ENCODE data around the gene MCF2L.
"Not testable (repeated sequence)": the region's sequence is repeated elsewhere in the genome, so short reads cannot be mapped to it uniquely, and the experiment has no call there.

MCF2L gene

DNA sequence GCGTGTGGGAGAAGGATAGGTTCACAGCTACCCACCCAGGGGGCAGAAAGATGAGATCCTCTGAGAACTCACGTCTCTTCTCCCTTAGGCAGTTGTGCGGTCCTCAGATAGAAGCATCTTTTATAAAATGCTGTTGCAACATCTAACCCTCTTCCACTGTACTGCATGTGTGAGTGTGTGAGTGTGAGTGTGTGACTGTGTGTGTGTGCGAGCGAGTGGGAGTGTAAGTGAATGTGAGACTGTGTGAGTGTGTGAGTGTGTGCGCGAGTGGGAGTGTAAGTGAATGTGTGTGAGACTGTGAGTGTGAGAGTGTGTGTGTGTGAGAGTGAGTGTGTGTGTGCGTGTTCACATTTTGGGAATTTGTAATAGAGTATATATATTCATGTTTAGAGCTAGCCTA, 81.0 kb downstream of the MCF2L start:
- no peak for DNase-seq (ENCODE audit: low read depth)

DNA sequence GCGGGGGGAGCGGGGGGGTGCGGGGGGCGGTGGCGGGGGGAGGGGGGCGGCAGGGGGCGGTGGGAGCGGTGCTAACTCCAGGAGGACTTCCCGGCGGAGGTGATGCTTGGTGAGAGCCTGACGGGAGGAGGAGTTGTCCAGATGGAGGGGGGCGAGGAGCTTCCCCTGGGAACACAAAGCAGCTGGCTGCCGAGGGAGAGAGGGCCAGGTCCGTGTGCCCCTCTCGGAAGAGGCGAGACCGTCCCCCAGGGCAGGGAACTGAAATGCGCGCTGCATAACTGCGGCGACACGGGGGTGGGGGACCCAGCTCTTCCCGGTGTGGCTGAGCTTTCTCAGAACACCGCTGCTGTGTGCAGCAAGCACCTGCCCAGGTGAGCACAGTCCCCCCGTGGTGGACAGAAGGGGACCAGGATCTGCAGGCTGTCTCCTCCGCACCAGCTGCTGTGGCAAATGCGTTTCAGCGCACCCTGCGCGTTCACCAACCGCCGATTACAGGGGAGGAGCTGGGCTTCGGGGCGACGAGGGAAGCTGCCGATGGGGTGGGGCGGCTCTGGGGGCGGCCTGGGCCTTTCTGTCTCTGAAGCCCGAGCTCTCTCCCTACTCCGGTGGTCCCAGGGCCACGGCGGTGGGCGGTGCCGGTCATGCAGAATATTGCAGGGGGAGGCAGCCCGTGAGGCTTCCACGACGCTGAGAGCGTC, 81.9 kb downstream of the MCF2L start:
- DNase-seq (ENCODE audit: low read depth), result no peak

DNA sequence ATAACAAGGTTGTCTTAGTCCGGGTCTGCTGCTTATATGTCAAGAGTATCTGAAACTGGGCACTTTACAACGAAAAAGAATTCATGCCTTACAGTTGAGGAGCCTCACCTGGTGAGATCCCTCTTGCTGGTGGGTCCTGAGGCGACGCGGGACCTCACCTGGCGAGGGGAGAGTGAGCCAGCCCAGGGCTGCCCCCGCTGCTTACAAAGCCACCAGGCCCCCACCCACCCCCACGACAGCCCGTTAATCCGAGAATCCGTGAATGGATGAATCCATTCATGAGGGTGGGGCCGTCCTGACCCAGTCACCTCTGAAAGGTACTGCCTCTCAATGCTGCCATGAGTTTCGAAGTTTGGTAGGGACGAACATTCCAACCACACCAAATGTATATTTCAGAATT, 82.6 kb downstream of the MCF2L start:
- DNase-seq (ENCODE audit: low read depth), result no peak

DNA sequence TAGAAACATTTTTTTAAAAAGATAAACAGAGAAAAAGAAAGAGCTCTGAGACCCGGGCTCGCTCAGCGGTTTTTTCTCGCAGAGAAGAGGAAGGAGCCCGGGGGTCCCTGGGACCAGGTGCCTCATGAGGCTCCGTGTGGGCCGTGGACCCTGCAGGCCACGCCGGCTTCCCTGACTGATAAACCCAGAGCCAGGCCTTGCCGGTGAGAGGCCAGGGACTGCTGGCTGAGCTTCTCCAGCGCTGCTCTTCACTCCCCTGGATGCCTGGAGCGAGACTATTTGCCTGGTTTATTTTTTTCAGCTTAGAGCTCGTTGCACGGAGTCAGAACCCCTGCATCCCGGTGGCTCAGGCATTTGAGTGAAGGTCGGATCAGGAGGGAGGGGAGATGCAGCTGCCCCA, 83.2 kb downstream of the MCF2L start:
- no peak for DNase-seq (ENCODE audit: low read depth)

DNA sequence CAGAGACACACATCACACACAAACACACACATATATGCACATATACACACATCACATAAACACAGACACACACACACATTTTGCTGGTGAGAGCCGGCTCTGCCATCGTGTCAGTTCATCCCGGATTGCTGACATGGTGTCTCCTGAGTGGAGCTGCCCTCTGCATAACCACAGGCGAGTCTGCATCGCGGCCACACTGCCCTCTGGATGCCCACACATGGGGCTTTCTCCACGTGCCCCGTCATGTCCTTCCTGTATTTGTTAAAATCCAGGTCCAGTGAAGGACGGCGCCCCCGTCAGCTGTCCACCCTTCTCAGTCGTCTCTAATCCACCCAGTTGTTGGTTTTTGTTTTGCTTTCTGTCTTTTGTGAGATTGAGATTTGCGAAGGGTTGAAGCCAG, 84.0 kb downstream of the MCF2L start:
- no peak for DNase-seq (ENCODE audit: low read depth)

DNA sequence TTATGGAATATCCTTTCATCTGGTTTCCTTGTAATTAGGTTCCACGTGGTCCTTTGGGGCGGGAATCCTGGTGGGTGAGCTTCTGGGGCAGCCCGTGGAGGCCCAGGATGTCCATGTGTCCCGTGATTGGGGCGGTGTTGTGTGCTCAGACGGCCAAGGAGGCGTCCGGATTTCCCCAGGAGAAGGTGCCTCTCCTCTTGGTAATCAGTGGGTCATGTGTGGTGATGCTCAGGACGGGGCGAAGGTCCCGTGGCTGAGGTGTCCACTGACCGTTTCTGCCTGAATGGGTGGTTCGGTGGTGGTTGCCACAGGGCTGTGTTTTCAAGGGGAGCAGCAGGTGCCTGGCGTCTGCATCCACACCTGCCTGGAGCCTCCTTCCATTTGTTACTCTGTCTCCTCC, 84.4 kb downstream of the MCF2L start:
- no peak for DNase-seq (ENCODE audit: low read depth)

DNA sequence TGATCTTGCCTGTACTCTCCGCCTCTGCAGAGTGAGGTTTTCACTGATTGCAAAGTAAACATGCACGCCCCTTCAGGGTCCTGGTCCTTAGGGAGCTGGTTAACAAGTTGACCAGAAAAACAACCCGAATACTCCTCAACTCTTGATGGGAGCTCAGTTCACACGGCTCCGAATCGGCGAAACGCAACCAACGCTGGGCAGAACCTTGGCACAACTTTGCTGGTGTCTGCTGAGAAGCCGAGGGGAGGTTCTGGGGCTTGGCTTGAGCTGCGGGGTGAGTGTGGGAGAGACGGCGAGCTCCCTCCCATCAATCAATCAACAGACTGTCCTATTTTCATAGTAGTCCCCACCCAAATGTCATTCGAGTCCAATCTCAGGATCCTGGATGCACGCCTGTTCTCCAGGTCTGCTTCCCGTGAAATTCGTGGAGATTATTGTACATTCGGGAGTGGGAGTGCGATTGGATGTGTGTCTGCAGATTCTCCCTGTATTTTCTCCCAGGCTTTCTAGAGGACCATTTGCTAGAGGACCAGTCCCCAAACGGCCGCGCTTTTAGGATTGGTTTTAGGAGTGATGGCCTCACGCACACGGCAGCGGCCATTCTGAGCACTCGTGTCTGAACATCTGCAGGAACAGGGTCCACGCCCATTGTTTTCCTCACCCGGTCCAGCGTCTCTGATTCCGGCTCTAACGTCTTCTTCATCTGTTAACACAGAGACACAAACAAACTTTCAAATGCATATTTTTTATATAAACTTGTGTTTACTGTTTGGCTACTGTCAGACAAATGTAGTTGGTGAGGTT, 85.0 kb downstream of the MCF2L start:
- DNase-seq (ENCODE audit: low read depth), result no peak

- DNase-seq (ENCODE audit: low read depth), result no peak
Measured at GRCh38 chr13:113057084-113057483, 88.1 kb downstream of the MCF2L start.

GRCh38 chr13:113057559-113057958, 88.5 kb downstream of the MCF2L start:
- not testable (repeated sequence) for DNase-seq (ENCODE audit: low read depth)

- no peak for DNase-seq (ENCODE audit: low read depth)
Measured at GRCh38 chr13:113058129-113058987, 89.3 kb downstream of the MCF2L start.

GRCh38 chr13:113058988-113059850, 90.2 kb downstream of the MCF2L start:
- DNase-seq (ENCODE audit: low read depth), result no peak

DNA sequence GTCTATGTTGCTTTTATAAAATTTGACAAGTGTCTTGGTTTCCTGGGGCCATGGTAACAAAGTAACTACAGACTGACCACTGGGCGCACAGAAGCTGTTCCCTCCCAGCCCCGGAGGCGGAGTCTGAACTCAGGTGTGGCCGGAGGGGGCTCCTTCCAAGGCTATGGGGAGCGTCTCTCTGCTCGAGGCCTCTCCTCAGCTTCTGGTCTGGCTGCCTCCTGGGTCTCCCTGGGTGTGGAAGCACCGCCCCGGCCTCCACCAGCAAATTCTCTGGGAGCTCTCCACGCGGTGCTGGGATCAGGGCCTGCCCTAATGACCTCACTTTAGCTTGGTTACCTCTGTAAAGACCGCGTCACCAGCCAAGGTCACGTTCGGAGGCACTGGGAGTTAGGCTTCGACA, 90.9 kb downstream of the MCF2L start:
- DNase-seq (ENCODE audit: low read depth), result no peak

- no peak for DNase-seq (ENCODE audit: low read depth)
Measured at GRCh38 chr13:113060557-113061270, 91.7 kb downstream of the MCF2L start.

- DNase-seq (ENCODE audit: low read depth), result no peak
Measured at GRCh38 chr13:113061271-113061625, 92.2 kb downstream of the MCF2L start.

DNA sequence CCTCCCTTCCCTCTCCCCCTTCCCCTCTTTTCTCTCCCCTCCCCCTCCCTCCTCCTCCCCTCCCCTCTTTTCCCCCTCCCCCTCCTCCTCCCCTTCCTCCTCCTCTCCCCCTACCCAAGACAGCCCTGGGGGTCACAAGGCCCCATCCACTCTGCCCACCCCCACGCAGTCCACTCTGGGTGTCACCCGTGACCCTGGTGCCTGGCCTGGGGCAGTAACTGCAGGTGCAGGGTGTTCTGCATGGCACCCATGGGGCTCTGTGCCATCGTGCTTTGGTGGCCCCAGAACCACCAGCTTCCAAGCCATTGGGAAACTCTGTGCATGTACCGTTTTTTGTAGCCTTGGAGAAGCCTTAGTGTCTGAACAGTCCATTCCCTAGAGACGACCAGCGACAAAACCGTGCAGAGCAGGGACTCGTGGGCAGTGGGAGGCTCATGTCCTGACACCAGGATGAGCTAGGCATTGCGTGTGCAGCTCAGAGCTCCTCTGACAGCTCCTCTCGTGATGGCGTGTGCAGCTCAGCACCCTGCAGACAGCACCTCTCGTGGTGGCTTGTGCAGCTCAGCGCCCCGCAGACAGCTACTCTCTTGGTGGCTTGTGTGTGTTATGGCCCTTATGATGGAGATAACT, 92.9 kb downstream of the MCF2L start:
- no peak for DNase-seq (ENCODE audit: low read depth)

DNA sequence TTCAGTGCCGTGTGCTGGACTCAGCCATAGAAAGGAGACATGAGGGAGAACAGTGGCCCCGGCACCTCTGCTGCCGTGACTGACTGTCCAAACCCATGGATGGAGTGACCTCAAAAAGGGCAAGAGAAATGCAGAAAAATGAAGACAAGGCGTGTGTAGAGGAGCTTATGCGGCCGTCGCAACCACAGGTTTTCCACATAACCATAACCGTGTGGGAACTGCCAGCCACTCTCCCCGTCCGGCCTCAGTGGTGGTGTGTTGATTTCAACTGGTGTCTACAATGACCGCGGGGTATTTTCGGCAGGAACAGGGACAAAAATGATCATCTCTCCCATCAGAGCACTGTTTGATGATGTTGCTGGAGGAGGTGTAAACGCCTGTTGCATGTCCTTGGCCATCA, 93.7 kb downstream of the MCF2L start:
- no peak for DNase-seq (ENCODE audit: low read depth)

DNA sequence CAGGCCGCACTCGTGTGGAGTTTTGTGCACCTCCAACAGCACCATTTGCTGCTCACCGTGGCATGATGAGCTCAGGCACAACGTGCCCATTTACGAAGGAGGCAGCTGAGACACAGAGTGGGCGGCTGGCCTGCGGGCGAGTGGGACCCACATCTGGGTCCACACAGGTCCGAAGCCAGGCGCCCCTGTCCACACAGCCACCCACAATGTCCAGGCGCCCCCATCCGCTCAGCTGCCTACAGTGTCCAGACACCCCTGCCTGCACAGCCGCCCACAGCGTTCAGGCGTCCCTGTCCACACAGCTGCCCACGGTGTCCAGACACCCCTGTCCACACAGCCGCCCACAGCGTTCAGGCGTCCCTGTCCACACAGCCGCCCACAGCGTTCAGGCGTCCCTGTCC, 94.1 kb downstream of the MCF2L start:
- no peak for DNase-seq (ENCODE audit: low read depth)

- DNase-seq (ENCODE audit: low read depth), result no peak
Measured at GRCh38 chr13:113064000-113064533, 95.1 kb downstream of the MCF2L start.

- DNase-seq (ENCODE audit: low read depth), result peak; percentile 77
Measured at GRCh38 chr13:113064534-113065405, 95.8 kb downstream of the MCF2L start.
